Immature natural killer cell (primary cell): Measurements from ENCODE around the gene TEX11. TPM values are rescaled to one million over a fixed set of nuclear protein-coding genes. Genes with fewer than 3 reads are reported as not detected.
"Not testable (repeated sequence)": the region's sequence is repeated elsewhere in the genome, so short reads cannot be mapped to it uniquely, and the experiment has no call there.

Source experiments
- DNase-seq, 3 donors: peaks; one replicate each; pipeline ENCODE4 v3.0.0; 2022; ENCODE audit warnings: mixed read lengths in 1 of 3
- H3K27ac Mint-ChIP-seq, 6 donors: one replicate each; pipeline ENCODE4 v1.8.0; 2020; ENCODE audit warnings: mixed read lengths in 6 of 6, mild to moderate bottlenecking in 5 of 6, inconsistent platforms in 4 of 6, moderate library complexity in 3 of 6
- H3K27me3 Mint-ChIP-seq, 3 donors: one replicate each; pipeline ENCODE4 v1.8.0; 2020 to 2021; ENCODE audit warnings: low read depth in 3 of 3, mild to moderate bottlenecking in 3 of 3, mixed read lengths in 3 of 3, moderate library complexity in 3 of 3, inconsistent platforms in 1 of 3
- H3K36me3 Mint-ChIP-seq, 3 donors: one replicate each; pipeline ENCODE4 v1.8.0; 2020; ENCODE audit warnings: mixed read lengths in 3 of 3, inconsistent platforms in 2 of 3, mild to moderate bottlenecking in 2 of 3
- H3K4me1 Mint-ChIP-seq, 2 donors: one replicate each; pipeline ENCODE4 v1.8.0; 2020; ENCODE audit warnings: inconsistent platforms in 2 of 2, mild to moderate bottlenecking in 2 of 2, mixed read lengths in 2 of 2, moderate library complexity in 1 of 2
- H3K4me3 Mint-ChIP-seq, 5 donors: one replicate each; pipeline ENCODE4 v1.8.0; 2020; ENCODE audit warnings: mild to moderate bottlenecking in 5 of 5, mixed read lengths in 5 of 5, inconsistent platforms in 3 of 5, moderate library complexity in 3 of 5
- H3K9me3 Mint-ChIP-seq, 6 donors: one replicate each; pipeline ENCODE4 v1.8.0; 2020; ENCODE audit warnings: mild to moderate bottlenecking in 6 of 6, mixed read lengths in 6 of 6, inconsistent platforms in 4 of 6, moderate library complexity in 3 of 6
- polyA plus RNA-seq, 3 donors: library from polyadenylated mRNA; unstranded; fragments of 300-500 nt; fragmentation: Illumina TruSeq; gene quantifications; one replicate each; pipeline ENCODE4 v1.2.3, GENCODE V29; 2021

Gene TEX11
- polyA plus RNA-seq, result not detected

- Mint-ChIP-seq H3K27ac (no peak within 1 kb of the TSS), H3K4me1 (no peaks in the 10 kb centered on the region), H3K27me3 (peaks cover 0 to 7% (median under 1%) of the 10 kb centered on the region in 3 donors)
Measured at GRCh38 chrX:70908541-70908940, at the start of gene TEX11. TSS of gene TEX11 (minus strand) at chrX:70908711. CDS start at chrX:70907789, 922 bp downstream.

GRCh38 chrX:70954871-70955270 is 46.4 kb upstream of the TEX11 start:
- Mint-ChIP-seq H3K4me3 (no peak overlapping the region), H3K36me3 (no peaks in the 10 kb centered on the region), H3K4me1 (no peaks in the 10 kb centered on the region), H3K27ac (no peak overlapping the region), H3K9me3 (no peaks in the 10 kb centered on the region), H3K27me3 (peaks cover 1 to 8% (median 3%) of the 10 kb centered on the region in 3 donors)
- DNase-seq, result no peak

More at GRCh38 chrX:70908541-70908940, at the start of gene TEX11:
- Mint-ChIP-seq H3K4me3 (no peak within 1 kb of the TSS), H3K9me3 (peaks cover 0 to 2% (median 0%) of the 10 kb centered on the region in 6 donors), H3K36me3 (no peaks in the 10 kb centered on the region)
- no peak for DNase-seq

- Mint-ChIP-seq H3K36me3 (no peaks in the 10 kb centered on the region), H3K27ac (no peak overlapping the region), H3K4me3 (no peak overlapping the region), H3K4me1 (no peaks in the 10 kb centered on the region), H3K27me3 (peaks cover 0 to 9% (median 5%) of the 10 kb centered on the region in 3 donors), H3K9me3 (peaks cover 0 to 3% (median 0%) of the 10 kb centered on the region in 6 donors)
- DNase-seq, result no peak
Measured at GRCh38 chrX:70924294-70924911, 15.9 kb upstream of the TEX11 start.

GRCh38 chrX:70922774-70923473 is 14.4 kb upstream of the TEX11 start:
- no peak for DNase-seq
- peaks cover 0 to 3% (median 0%) of the 10 kb centered on the region in 6 donors for H3K9me3 Mint-ChIP-seq
- no peaks in the 10 kb centered on the region for H3K4me1 Mint-ChIP-seq
- H3K27me3 Mint-ChIP-seq, result peaks cover 0 to 9% (median 5%) of the 10 kb centered on the region in 3 donors
- peak overlapping the region in 1 of 6 donors; percentile 23 for H3K27ac Mint-ChIP-seq
- H3K4me3 Mint-ChIP-seq, result no peak overlapping the region
- no peaks in the 10 kb centered on the region for H3K36me3 Mint-ChIP-seq

GRCh38 chrX:70921709-70922352 is 13.3 kb upstream of the TEX11 start:
- Mint-ChIP-seq H3K36me3 (no peaks in the 10 kb centered on the region), H3K9me3 (peaks cover 0 to 1% (median 0%) of the 10 kb centered on the region in 6 donors), H3K4me1 (no peaks in the 10 kb centered on the region), H3K27me3 (peaks cover 0 to 9% (median 3%) of the 10 kb centered on the region in 3 donors), H3K27ac (no peak overlapping the region), H3K4me3 (no peak overlapping the region)
- no peak for DNase-seq

GRCh38 chrX:70916754-70917153 is 8.2 kb upstream of the TEX11 start:
- Mint-ChIP-seq H3K4me1 (no peaks in the 10 kb centered on the region), H3K36me3 (no peaks in the 10 kb centered on the region), H3K27ac (no peak overlapping the region), H3K4me3 (no peak overlapping the region), H3K27me3 (peaks cover 0 to 3% (median 0%) of the 10 kb centered on the region in 3 donors), H3K9me3 (no peaks in the 10 kb centered on the region)
- no peak for DNase-seq

- no peaks in the 10 kb centered on the region for H3K36me3 Mint-ChIP-seq
- no peak overlapping the region for H3K4me3 Mint-ChIP-seq
- no peak overlapping the region for H3K27ac Mint-ChIP-seq
Measured at GRCh38 chrX:70907900-70908299, 611 bp downstream of the TEX11 start.

GRCh38 chrX:70901465-70901864 is 7.0 kb downstream of the TEX11 start:
- Mint-ChIP-seq H3K36me3 (no peaks in the 10 kb centered on the region), H3K27ac (no peak overlapping the region), H3K4me3 (no peak overlapping the region), H3K27me3 (peaks cover 0 to 3% (median 3%) of the 10 kb centered on the region in 3 donors), H3K9me3 (no peaks in the 10 kb centered on the region), H3K4me1 (no peaks in the 10 kb centered on the region)
- no peak for DNase-seq

More at GRCh38 chrX:70907900-70908299, 611 bp downstream of the TEX11 start:
- no peak for DNase-seq
- Mint-ChIP-seq H3K4me1 (no peaks in the 10 kb centered on the region), H3K27me3 (peaks cover 0 to 7% (median 1%) of the 10 kb centered on the region in 3 donors), H3K9me3 (peaks cover 0 to 2% (median 0%) of the 10 kb centered on the region in 6 donors)

- DNase-seq, H3K4me1 Mint-ChIP-seq, H3K36me3 Mint-ChIP-seq, H3K27ac Mint-ChIP-seq, H3K4me3 Mint-ChIP-seq, H3K9me3 Mint-ChIP-seq, H3K27me3 Mint-ChIP-seq: not testable (repeated sequence)
Measured at GRCh38 chrX:70890441-70890840, 18.1 kb downstream of the TEX11 start.

GRCh38 chrX:70878902-70879301 is 29.6 kb downstream of the TEX11 start:
- Mint-ChIP-seq H3K36me3 (no peaks in the 10 kb centered on the region), H3K27me3 (peaks cover 0 to 6% (median 5%) of the 10 kb centered on the region in 3 donors), H3K27ac (no peak overlapping the region), H3K9me3 (no peaks in the 10 kb centered on the region), H3K4me3 (peak overlapping the region in 2 of 5 donors; percentile 19 to 71), H3K4me1 (peaks cover 5 to 11% of the 10 kb centered on the region in 2 donors)
- DNase-seq, result peak; percentile 0 to 21 (median 0)

GRCh38 chrX:70852294-70852693 is 56.2 kb downstream of the TEX11 start:
- Mint-ChIP-seq H3K4me1 (no peaks in the 10 kb centered on the region), H3K27ac (no peak overlapping the region), H3K4me3 (no peak overlapping the region), H3K27me3 (peaks cover 1 to 4% (median 2%) of the 10 kb centered on the region in 3 donors), H3K9me3 (no peaks in the 10 kb centered on the region), H3K36me3 (no peaks in the 10 kb centered on the region)
- DNase-seq, result no peak

- H3K27me3 Mint-ChIP-seq, result peaks cover 2 to 15% (median 4%) of the 10 kb centered on the region in 3 donors
- not testable (repeated sequence) for H3K4me1 Mint-ChIP-seq, H3K9me3 Mint-ChIP-seq, H3K4me3 Mint-ChIP-seq, DNase-seq, H3K36me3 Mint-ChIP-seq, H3K27ac Mint-ChIP-seq
Measured at GRCh38 chrX:70844081-70844480, 64.4 kb downstream of the TEX11 start.

GRCh38 chrX:70843620-70844019 is 64.9 kb downstream of the TEX11 start:
- H3K9me3 Mint-ChIP-seq, result not testable (repeated sequence)
- peaks cover 2 to 15% (median 4%) of the 10 kb centered on the region in 3 donors for H3K27me3 Mint-ChIP-seq

GRCh38 chrX:70834589-70834988 is 73.9 kb downstream of the TEX11 start:
- Mint-ChIP-seq H3K9me3 (no peaks in the 10 kb centered on the region), H3K4me1 (no peaks in the 10 kb centered on the region), H3K36me3 (no peaks in the 10 kb centered on the region), H3K4me3 (no peak overlapping the region), H3K27me3 (peaks cover 1 to 11% (median 8%) of the 10 kb centered on the region in 3 donors), H3K27ac (no peak overlapping the region)
- DNase-seq, result no peak

More at GRCh38 chrX:70843620-70844019, 64.9 kb downstream of the TEX11 start:
- H3K4me1 Mint-ChIP-seq, DNase-seq, H3K36me3 Mint-ChIP-seq, H3K27ac Mint-ChIP-seq, H3K4me3 Mint-ChIP-seq: not testable (repeated sequence)
